Measurements from ENCODE around the gene ATP2B2.

ATP2B2 gene

DNA sequence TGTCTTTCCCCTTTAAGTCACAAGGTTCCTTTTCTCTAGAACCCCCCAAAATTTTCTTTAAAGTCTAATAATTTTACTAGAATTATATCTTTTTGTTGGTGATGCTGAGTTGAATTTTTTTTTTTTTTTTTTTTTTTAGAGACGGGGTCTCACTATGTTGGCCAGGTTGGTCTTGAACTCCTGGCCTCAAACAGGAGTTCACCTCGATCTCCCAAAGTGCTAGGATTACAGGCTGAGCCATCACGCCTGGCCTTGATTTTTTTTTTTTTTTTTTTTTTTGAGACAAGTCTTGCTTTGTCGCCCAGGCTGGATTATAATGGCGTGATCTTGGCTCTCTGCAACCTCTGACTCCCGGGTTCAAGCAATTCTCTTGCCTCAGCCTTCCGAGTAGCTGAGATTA, 196.7 kb downstream of the ATP2B2 start:
- H3K4me3 ChIP-seq (ENCODE audit: low read length), result no peak overlapping the region
- TF ChIP-seq, protein P1, sequence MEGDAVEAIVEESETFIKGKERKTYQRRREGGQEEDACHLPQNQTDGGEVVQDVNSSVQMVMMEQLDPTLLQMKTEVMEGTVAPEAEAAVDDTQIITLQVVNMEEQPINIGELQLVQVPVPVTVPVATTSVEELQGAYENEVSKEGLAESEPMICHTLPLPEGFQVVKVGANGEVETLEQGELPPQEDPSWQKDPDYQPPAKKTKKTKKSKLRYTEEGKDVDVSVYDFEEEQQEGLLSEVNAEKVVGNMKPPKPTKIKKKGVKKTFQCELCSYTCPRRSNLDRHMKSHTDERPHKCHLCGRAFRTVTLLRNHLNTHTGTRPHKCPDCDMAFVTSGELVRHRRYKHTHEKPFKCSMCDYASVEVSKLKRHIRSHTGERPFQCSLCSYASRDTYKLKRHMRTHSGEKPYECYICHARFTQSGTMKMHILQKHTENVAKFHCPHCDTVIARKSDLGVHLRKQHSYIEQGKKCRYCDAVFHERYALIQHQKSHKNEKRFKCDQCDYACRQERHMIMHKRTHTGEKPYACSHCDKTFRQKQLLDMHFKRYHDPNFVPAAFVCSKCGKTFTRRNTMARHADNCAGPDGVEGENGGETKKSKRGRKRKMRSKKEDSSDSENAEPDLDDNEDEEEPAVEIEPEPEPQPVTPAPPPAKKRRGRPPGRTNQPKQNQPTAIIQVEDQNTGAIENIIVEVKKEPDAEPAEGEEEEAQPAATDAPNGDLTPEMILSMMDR (IDR thresholded peaks at IDR 0.05; ENCODE audit: insufficient read depth, low read depth, low read length, missing control alignments), result no peak
- no peak for DNase-seq (ENCODE audit: low read depth)

DNA sequence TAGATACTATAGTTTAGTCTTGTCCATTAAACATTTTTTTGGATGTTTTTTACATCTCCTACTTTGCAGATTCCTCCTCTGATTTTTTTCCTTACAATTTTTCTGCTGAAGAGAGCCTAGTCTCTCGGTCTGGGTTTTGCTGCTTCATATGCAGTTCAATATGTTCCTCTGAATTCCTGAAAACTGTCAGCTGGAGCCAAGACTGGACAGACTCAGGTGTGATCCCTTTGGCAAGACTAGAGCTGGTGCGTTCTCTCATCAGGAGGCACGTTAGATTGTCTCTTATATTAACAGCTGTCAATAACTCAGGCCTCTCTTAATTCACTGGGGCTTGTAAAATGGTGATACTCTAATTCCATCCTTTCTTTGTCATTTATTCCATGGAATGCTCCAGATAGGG, 199.2 kb downstream of the ATP2B2 start:
- TF ChIP-seq, protein P1 (IDR thresholded peaks at IDR 0.05; ENCODE audit: insufficient read depth, low read depth, low read length, missing control alignments), result no peak
- H3K4me3 ChIP-seq (ENCODE audit: low read length), result no peak overlapping the region

DNA sequence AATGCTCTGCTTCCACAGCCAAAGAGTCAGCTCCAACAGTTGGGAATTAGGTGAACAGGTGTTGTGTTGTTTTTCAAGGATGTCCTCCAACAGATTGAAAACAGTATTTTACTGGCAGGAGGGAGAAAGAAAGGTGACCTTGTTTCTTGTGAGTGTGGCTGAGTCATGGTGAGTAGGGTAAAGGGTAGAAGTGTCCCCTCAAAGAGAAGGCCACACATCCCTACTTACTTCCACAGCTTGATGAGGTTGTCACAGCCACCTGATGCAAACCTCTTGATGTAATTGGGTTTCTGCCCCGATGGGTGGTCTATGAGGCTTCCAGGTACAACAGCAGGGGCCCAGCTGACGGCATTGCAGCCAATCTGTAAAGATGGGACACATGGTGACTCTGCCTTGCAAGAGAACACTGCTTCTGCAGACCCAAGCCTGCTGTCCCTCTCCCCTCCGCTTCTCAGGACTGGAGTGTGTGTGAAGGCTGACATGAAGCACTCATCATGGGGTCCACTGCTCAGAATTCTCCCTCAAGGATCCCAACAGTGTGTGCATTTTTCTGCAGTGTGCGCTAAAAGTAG, 200.0 kb downstream of the ATP2B2 start:
- no peak for DNase-seq (ENCODE audit: low read depth)
- H3K4me3 ChIP-seq (ENCODE audit: low read length), result no peak overlapping the region
- TF ChIP-seq, protein P1 (IDR thresholded peaks at IDR 0.05; ENCODE audit: insufficient read depth, low read depth, low read length, missing control alignments), result no peak

More for the DNA sequence above, 199.2 kb downstream of the ATP2B2 start:
- no peak for DNase-seq (ENCODE audit: low read depth)

DNA sequence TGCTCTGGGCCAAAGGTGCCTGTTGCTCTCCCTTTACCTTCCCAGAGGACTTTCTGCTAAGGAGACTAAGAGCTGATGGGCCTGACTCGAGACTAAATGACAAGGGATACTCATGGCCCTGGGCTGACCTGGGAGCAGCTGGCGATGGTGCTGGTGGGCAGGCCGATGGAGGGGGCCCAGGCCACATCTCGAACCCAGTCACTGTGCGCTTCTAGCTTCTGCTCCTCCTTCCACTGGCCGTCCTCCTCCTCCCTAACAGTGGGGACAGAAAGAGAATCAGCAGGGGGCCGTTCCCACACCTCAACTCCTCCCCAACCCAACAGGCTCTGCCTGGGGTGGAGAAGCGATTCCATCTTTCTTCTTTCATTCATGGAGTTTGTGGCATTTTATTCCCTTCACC, 200.5 kb downstream of the ATP2B2 start:
- no peak overlapping the region for H3K4me3 ChIP-seq (ENCODE audit: low read length)
- DNase-seq (ENCODE audit: low read depth), result no peak
- TF ChIP-seq, protein P1 (IDR thresholded peaks at IDR 0.05; ENCODE audit: insufficient read depth, low read depth, low read length, missing control alignments), result no peak

DNA sequence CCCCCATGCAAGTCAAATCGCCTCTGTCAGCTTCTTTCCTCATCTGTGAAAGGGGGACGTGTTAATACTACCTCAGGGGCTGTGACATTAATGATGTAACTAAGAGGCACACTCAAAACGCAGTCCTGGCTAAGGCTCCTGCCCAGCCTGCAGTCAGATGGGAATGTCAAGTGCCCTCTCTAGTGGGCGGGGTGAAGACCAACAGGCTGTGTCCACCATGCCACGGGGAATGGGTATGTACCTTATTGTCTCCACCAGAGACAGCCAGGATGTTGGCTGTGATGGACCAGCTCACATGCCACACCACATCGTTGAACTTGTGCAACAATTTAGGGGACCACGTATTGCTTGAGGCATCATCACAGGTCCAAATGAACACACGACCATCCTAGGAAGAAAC, 201.6 kb downstream of the ATP2B2 start:
- no peak for DNase-seq (ENCODE audit: low read depth)
- TF ChIP-seq, protein P1 (IDR thresholded peaks at IDR 0.05; ENCODE audit: insufficient read depth, low read depth, low read length, missing control alignments), result no peak
- no peak overlapping the region for H3K4me3 ChIP-seq (ENCODE audit: low read length)

DNA sequence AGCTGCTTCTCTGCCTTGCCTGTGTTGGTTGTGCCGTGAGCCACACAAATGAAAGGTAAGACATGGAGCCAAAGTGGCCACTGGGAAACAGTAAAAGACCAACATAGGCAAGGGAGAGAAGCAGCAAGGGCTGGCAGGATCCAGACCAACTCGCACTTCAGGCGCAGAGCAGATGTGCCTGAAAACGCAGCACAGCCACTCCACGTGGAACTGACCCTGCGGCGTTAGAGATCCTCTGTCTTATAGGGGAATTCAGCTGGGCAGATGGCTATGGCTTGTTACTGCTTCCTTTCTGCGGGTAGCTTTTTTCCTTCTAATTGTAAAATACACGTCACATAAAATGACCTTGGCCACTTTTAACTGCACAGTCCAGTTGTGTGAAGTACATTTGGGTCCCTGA, 202.3 kb downstream of the ATP2B2 start:
- no peak overlapping the region for H3K4me3 ChIP-seq (ENCODE audit: low read length)
- TF ChIP-seq, protein P1 (IDR thresholded peaks at IDR 0.05; ENCODE audit: insufficient read depth, low read depth, low read length, missing control alignments), result no peak
- no peak for DNase-seq (ENCODE audit: low read depth)

DNA sequence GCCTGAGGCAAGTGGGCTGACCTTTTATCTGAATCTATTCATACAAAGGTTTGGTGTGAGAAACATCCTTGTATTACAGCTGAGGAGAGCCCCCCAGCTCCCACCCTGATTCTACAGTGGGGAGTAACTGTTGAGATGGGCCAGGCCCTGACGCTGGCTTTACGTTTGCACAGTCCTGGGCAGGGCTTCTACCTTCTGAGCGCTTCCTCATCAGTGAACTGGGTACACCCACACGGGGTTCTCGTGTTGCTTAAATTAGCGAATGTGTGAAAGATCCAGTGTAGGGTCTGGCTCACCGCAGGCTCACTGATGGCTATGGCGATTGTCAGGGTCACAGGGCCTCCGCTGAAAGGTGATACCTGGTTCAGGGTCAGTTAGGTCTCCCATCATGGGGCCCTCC, 205.3 kb downstream of the ATP2B2 start:
- no peak for DNase-seq (ENCODE audit: low read depth)
- H3K4me3 ChIP-seq (ENCODE audit: low read length), result no peak overlapping the region
- TF ChIP-seq, protein P1 (IDR thresholded peaks at IDR 0.05; ENCODE audit: insufficient read depth, low read depth, low read length, missing control alignments), result no peak

All from epithelial cell of esophagus (primary cell).